HepG2 (cell line): ENCODE results near the gene GGTA1.

Source experiments
- NFIC ChIP-seq: IDR thresholded peaks from 2 replicates; pipeline ENCODE4 v1.6.1; 2012; ENCODE audit warnings: mild to moderate bottlenecking, low read length, inconsistent platforms
- ZBTB10 ChIP-seq: sonication (generic); formaldehyde crosslinking; IDR thresholded peaks from 2 replicates; pipeline ENCODE4 v1.4.0; 2020; ENCODE audit warnings: missing genetic modification reagents, borderline replicate concordance

GRCh38 chr9:121424024-121424432, 75.6 kb downstream of the GGTA1 start:
- TF ChIP-seq NFIC (peak; percentile 89; the same call in 1 of the 2 replicates), ZBTB10 (CRISPR knock-in tag) (no peak)
